HEK293 (cell line): ENCODE results near the gene TMEM123.

ENCODE experiments used
- CTCF ChIA-PET: fragments of 350-600 bp; formaldehyde crosslinking; extraction: SDS; loops from one replicate; lab custom pipeline; 2021; ENCODE audit warnings: antibody characterized with exemption; lab: Yijun Ruan, JAX
- POLR2A ChIA-PET: fragments of 300-600 bp; formaldehyde crosslinking; extraction: SDS; loops from one replicate; lab custom pipeline; 2020; ENCODE audit warnings: antibody characterized with exemption, inconsistent platforms; lab: Yijun Ruan, JAX
- H3K27ac ChIP-seq: fragments of 200-500 bp; sonication (Bioruptor generic); 2 replicates; pipeline ENCODE4 v1.5.1; 2014; ENCODE audit warnings: low read depth, low read length, control low read depth, inconsistent platforms; ENCODE audit errors: extremely low read depth
- H3K36me3 ChIP-seq, 2 experiments: fragments of 200-500 bp in 1 of 2; sonication (Bioruptor generic) in 1 of 2; 1 replicate in 1 of 2; 2 replicates in 1 of 2; pipeline ENCODE4 v1.5.1; 2014 to 2017; ENCODE audit warnings: inconsistent platforms in 2 of 2, low read length in 2 of 2; ENCODE audit not compliant: control insufficient read depth in 2 of 2, insufficient read depth in 1 of 2
- H3K4me1 ChIP-seq: fragments of 200-500 bp; sonication (Bioruptor generic); 2 replicates; pipeline ENCODE4 v1.5.1; 2014; ENCODE audit warnings: mild to moderate bottlenecking, low read length, inconsistent platforms; ENCODE audit not compliant: control insufficient read depth, insufficient read depth
- H3K4me3 ChIP-seq: 2 replicates; pipeline ENCODE4 v1.5.1; 2011; ENCODE audit warnings: low read depth, mild to moderate bottlenecking, control low read depth, low read length, moderate library complexity
- H3K9me3 ChIP-seq: fragments of 200-500 bp; sonication (Bioruptor generic); 2 replicates; pipeline ENCODE4 v1.5.1; 2014; ENCODE audit warnings: low read depth, low read length, inconsistent platforms; ENCODE audit not compliant: control insufficient read depth, insufficient read depth
- KLF7 ChIP-seq: fragments of 450-650 bp; formaldehyde crosslinking; IDR thresholded peaks from 2 replicates; pipeline ENCODE4 v1.5.1; 2016; ENCODE audit warnings: missing biosample characterization, missing genetic modification characterization, borderline replicate concordance
- PATZ1 ChIP-seq: fragments of 450-650 bp; formaldehyde crosslinking; IDR thresholded peaks from 2 replicates; pipeline ENCODE4 v1.5.1; 2016; ENCODE audit warnings: missing biosample characterization, missing genetic modification characterization
- PRDM2 ChIP-seq: fragments of 450-650 bp; formaldehyde crosslinking; IDR thresholded peaks from 2 replicates; pipeline ENCODE4 v1.5.1; 2016; ENCODE audit warnings: missing biosample characterization, missing genetic modification characterization, borderline replicate concordance
- TRIM28 ChIP-seq: IDR thresholded peaks from 2 replicates; pipeline ENCODE4 v1.6.1; 2011; ENCODE audit warnings: low read length, control low read depth, borderline replicate concordance
- ZBTB49 ChIP-seq: fragments of 450-650 bp; formaldehyde crosslinking; IDR thresholded peaks from 2 replicates; pipeline ENCODE4 v1.5.1; 2016; ENCODE audit warnings: missing biosample characterization, missing genetic modification characterization, low read depth
- ZNF202 ChIP-seq: fragments of 450-650 bp; formaldehyde crosslinking; IDR thresholded peaks from 2 replicates; pipeline ENCODE4 v1.5.1; 2016; ENCODE audit warnings: missing biosample characterization, missing genetic modification characterization, borderline replicate concordance
- ZNF311 ChIP-seq: fragments of 450-650 bp; formaldehyde crosslinking; IDR thresholded peaks from 2 replicates; pipeline ENCODE4 v1.5.1; 2017; ENCODE audit warnings: missing biosample characterization, missing genetic modification characterization, borderline replicate concordance
- ZNF354C ChIP-seq: fragments of 450-650 bp; formaldehyde crosslinking; IDR thresholded peaks from 2 replicates; pipeline ENCODE4 v1.5.1; 2016; ENCODE audit warnings: missing biosample characterization, missing genetic modification characterization, low read depth, borderline replicate concordance
- ZNF394 ChIP-seq: fragments of 450-650 bp; formaldehyde crosslinking; IDR thresholded peaks from 2 replicates; pipeline ENCODE4 v1.5.1; 2016; ENCODE audit warnings: missing biosample characterization, missing genetic modification characterization, mild to moderate bottlenecking, moderate library complexity, borderline replicate concordance
- ZNF423 ChIP-seq: fragments of 450-650 bp; formaldehyde crosslinking; IDR thresholded peaks from 2 replicates; pipeline ENCODE4 v1.5.1; 2016; ENCODE audit warnings: missing biosample characterization, missing genetic modification characterization
- ZNF473 ChIP-seq: fragments of 450-650 bp; formaldehyde crosslinking; IDR thresholded peaks from 2 replicates; pipeline ENCODE4 v1.5.1; 2017; ENCODE audit warnings: missing biosample characterization, missing genetic modification characterization
- ZNF510 ChIP-seq: fragments of 450-650 bp; formaldehyde crosslinking; IDR thresholded peaks from 2 replicates; pipeline ENCODE4 v1.5.1; 2018; ENCODE audit warnings: mild to moderate bottlenecking, missing genetic modification characterization, missing biosample characterization; ENCODE audit not compliant: insufficient replicate concordance
- ZNF513 ChIP-seq: fragments of 450-650 bp; IDR thresholded peaks from 2 replicates; pipeline ENCODE4 v1.5.1; 2018; ENCODE audit warnings: missing biosample characterization, missing genetic modification characterization
- ZNF544 ChIP-seq: fragments of 450-650 bp; formaldehyde crosslinking; IDR thresholded peaks from 2 replicates; pipeline ENCODE4 v1.5.0; 2017; ENCODE audit warnings: missing biosample characterization, missing genetic modification characterization
- ZNF555 ChIP-seq: fragments of 450-650 bp; formaldehyde crosslinking; conservative IDR thresholded peaks from 2 replicates; pipeline ENCODE4 v1.5.1; 2017; ENCODE audit warnings: missing biosample characterization, mild to moderate bottlenecking, missing genetic modification characterization, inconsistent platforms
- ZNF596 ChIP-seq: fragments of 450-650 bp; IDR thresholded peaks from 2 replicates; pipeline ENCODE4 v1.5.0; 2018; ENCODE audit warnings: missing biosample characterization, mild to moderate bottlenecking, missing genetic modification characterization, moderate library complexity
- ZNF600 ChIP-seq: fragments of 450-650 bp; formaldehyde crosslinking; IDR thresholded peaks from 2 replicates; pipeline ENCODE4 v1.5.1; 2016; ENCODE audit warnings: missing biosample characterization, missing genetic modification characterization
- ZNF623 ChIP-seq: fragments of 450-650 bp; formaldehyde crosslinking; IDR thresholded peaks from 2 replicates; pipeline ENCODE4 v1.5.1; 2016; ENCODE audit warnings: missing biosample characterization, missing genetic modification characterization
- ZNF670 ChIP-seq: fragments of 450-650 bp; formaldehyde crosslinking; IDR thresholded peaks from 2 replicates; pipeline ENCODE4 v1.5.1; 2016; ENCODE audit warnings: missing biosample characterization, missing genetic modification characterization, low read depth
- ZNF677 ChIP-seq: fragments of 450-650 bp; IDR thresholded peaks from 2 replicates; pipeline ENCODE4 v1.5.0; 2018; ENCODE audit warnings: missing biosample characterization, mild to moderate bottlenecking, missing genetic modification characterization, moderate library complexity
- ZNF701 ChIP-seq: fragments of 450-650 bp; formaldehyde crosslinking; IDR thresholded peaks from 2 replicates; pipeline ENCODE4 v1.5.1; 2016; ENCODE audit warnings: missing biosample characterization, missing genetic modification characterization
- ZNF785 ChIP-seq: fragments of 450-650 bp; formaldehyde crosslinking; IDR thresholded peaks from 2 replicates; pipeline ENCODE4 v1.5.1; 2016; ENCODE audit warnings: missing biosample characterization, missing genetic modification characterization

TMEM123 gene

GRCh38 chr11:102384419-102385079 is 68.0 kb downstream of the TMEM123 start:
- POLR2A ChIA-PET = no interaction called here
- Histone ChIP-seq H3K27ac (no peak overlapping the region), H3K4me1 (no peaks in the 10 kb centered on the region)
- TF ChIP-seq ZNF623 (tag by site-specific recombination) (no peak), ZNF394 (tag by site-specific recombination) (no peak), ZNF544 (tag by site-specific recombination) (no peak), ZNF677 (tag by site-specific recombination) (no peak), ZNF600 (tag by site-specific recombination) (no peak), ZNF670 (tag by site-specific recombination) (no peak), ZNF473 (tag by site-specific recombination) (no peak), ZNF555 (no peak), ZNF513 (tag by site-specific recombination) (no peak), ZNF311 (no peak), ZNF701 (tag by site-specific recombination) (no peak), ZNF510 (tag by site-specific recombination) (no peak), ZNF202 (tag by site-specific recombination) (no peak)
- TF ChIP-seq, all 188 proteins: peak for 0
- Histone ChIP-seq H3K9me3 (no peaks in the 10 kb centered on the region), H3K36me3 (peaks cover 0 to 54% of the 10 kb centered on the region in 2 experiments; a peak in 1 of 3 replicates), H3K4me3 (no peak overlapping the region)
- CTCF ChIA-PET = interaction anchor here (0.9 to 1.2 kb wide), 2 partner anchors 42 to 111 kb away, joined by 3 read pairs; no protein-coding TSS in a partner anchor

- POLR2A ChIA-PET = no interaction called here
- TF ChIP-seq TRIM28 = no peak
- no peak for TF ChIP-seq ZNF354C (tag by site-specific recombination)
- TF ChIP-seq PATZ1 (tag by site-specific recombination) = no peak
- TF ChIP-seq ZNF423 = no peak
- no peak for TF ChIP-seq ZNF785
- no peak for TF ChIP-seq ZNF394 (tag by site-specific recombination)
- TF ChIP-seq ZNF596 (tag by site-specific recombination) = no peak
- no peak for TF ChIP-seq ZBTB49 (tag by site-specific recombination)
- no peak for TF ChIP-seq PRDM2
- TF ChIP-seq KLF7 (tag by site-specific recombination) = no peak
- Histone ChIP-seq H3K4me3 (no peak overlapping the region), H3K9me3 (no peaks in the 10 kb centered on the region), H3K4me1 (no peaks in the 10 kb centered on the region), H3K36me3 (peaks cover 0 to 54% of the 10 kb centered on the region in 2 experiments; a peak in 1 of 3 replicates), H3K27ac (no peak overlapping the region)
- CTCF ChIA-PET = interaction anchor here (0.9 to 1.2 kb wide), 2 partner anchors 42 to 112 kb away, joined by 3 read pairs; no protein-coding TSS in a partner anchor
Measured at GRCh38 chr11:102383839-102384238, 68.7 kb downstream of the TMEM123 start.
